Measurements from ENCODE around the gene SCNN1B.
A peak's percentile ranks its signal among the peaks of the same experiment; 100 is the strongest.

Gene SCNN1B

GRCh38 chr16:23317266-23317661 lies 15.2 kb downstream of the SCNN1B start:
- no peaks in the 10 kb centered on the region for H3K36me3 ChIP-seq (ENCODE audit: control insufficient read depth in 2 of 2, insufficient read depth in 1 of 2, low read length in 2 of 2)
- H3K4me3 ChIP-seq (ENCODE audit: low read depth, low read length), result no peak overlapping the region
- TF ChIP-seq ZNF629 (tag by site-specific recombination; IDR thresholded peaks at IDR 0.05) (0 out of 2 replicates have a peak, but pooled peaks have one; percentile 26), OSR2 (tag by site-specific recombination; IDR thresholded peaks at IDR 0.05) (peak; percentile 81), CTCF (tag by site-specific recombination; IDR thresholded peaks at IDR 0.05) (no peak), ZBTB7A (tag by site-specific recombination; IDR thresholded peaks at IDR 0.05; ENCODE audit: low read depth) (no peak), ZBTB26 (tag by site-specific recombination; optimal IDR thresholded peaks at IDR 0.05) (no peak), ZXDB (tag by site-specific recombination; IDR thresholded peaks at IDR 0.05) (0 out of 2 replicates have a peak, but pooled peaks have one; percentile 40), ZNF24 (tag by site-specific recombination; IDR thresholded peaks at IDR 0.05) (0 out of 2 replicates have a peak, but pooled peaks have one; percentile 22), ZNF335 (tag by site-specific recombination; conservative IDR thresholded peaks at IDR 0.05) (peak; percentile 74), ZBTB17 (tag by site-specific recombination; IDR thresholded peaks at IDR 0.05) (peak; percentile 79), ZBTB8A (tag by site-specific recombination; IDR thresholded peaks at IDR 0.05) (peak; percentile 37; the same call in 1 of the 2 replicates), ZEB2 (tag by site-specific recombination; IDR thresholded peaks at IDR 0.05) (0 out of 2 replicates have a peak, but pooled peaks have one; percentile 45), PRDM10 (tag by site-specific recombination; IDR thresholded peaks at IDR 0.05) (peak; percentile 83), ZBTB20 (tag by site-specific recombination; IDR thresholded peaks at IDR 0.05) (no peak), ZBTB48 (tag by site-specific recombination; IDR thresholded peaks at IDR 0.05) (peak; percentile 19; the same call in 1 of the 2 replicates), GLI2 (tag by site-specific recombination; IDR thresholded peaks at IDR 0.05; ENCODE audit: borderline replicate concordance, low read depth) (no peak), ZBTB11 (tag by site-specific recombination; conservative IDR thresholded peaks at IDR 0.05; ENCODE audit: low read depth) (peak; percentile 74), MZF1 (tag by site-specific recombination; IDR thresholded peaks at IDR 0.05; ENCODE audit: borderline replicate concordance) (peak; percentile 43; the same call in 1 of the 2 replicates)
- no peaks in the 10 kb centered on the region for H3K9me3 ChIP-seq (ENCODE audit: control insufficient read depth, insufficient read depth, low read depth, low read length)
- H3K4me1 ChIP-seq (ENCODE audit: control insufficient read depth, insufficient read depth, low read length), result peaks cover 4% of the 10 kb centered on the region
- ChIA-PET CTCF (interaction anchor here (0.6 kb wide), 1 partner anchor 100 kb away, joined by 3 read pairs; no protein-coding TSS in a partner anchor), POLR2A (no interaction called here)
- H3K27ac ChIP-seq (ENCODE audit: extremely low read depth, low read depth, low read length), result no peak overlapping the region

Data from HEK293 (cell line).